Astrocyte (in vitro differentiated cells and primary cell): Measurements from ENCODE around the gene G2E3. TPM values are rescaled to one million over a fixed set of nuclear protein-coding genes. Genes with fewer than 3 reads are reported as not detected.

Experiments
- DNase-seq: peaks from one replicate; pipeline ENCODE4 v3.0.0-alpha.2; 2010; ENCODE audit warnings: low read depth
- FAIRE-seq: peaks from 2 replicates; lab custom pipeline; 2011; peaks lifted over from hg19 to GRCh38; lab: Jason Lieb, UNC
- H2AFZ ChIP-seq: 2 replicates; pipeline ENCODE4 v1.6.0; 2012; ENCODE audit warnings: low read depth, low read length, inconsistent platforms
- H3K27ac ChIP-seq: 2 replicates; pipeline ENCODE4 v1.5.1; 2011; ENCODE audit warnings: low read depth, low read length, inconsistent platforms
- H3K27me3 ChIP-seq: 2 replicates; pipeline ENCODE4 v1.6.0; 2011; ENCODE audit warnings: low read length, inconsistent platforms; ENCODE audit not compliant: insufficient read depth
- H3K36me3 ChIP-seq: 2 replicates; pipeline ENCODE4 v1.5.1; 2011; ENCODE audit warnings: low read length, inconsistent platforms; ENCODE audit not compliant: insufficient read depth
- H3K4me1 ChIP-seq: 2 replicates; pipeline ENCODE4 v1.5.1; 2011; ENCODE audit warnings: low read length, inconsistent platforms; ENCODE audit not compliant: insufficient read depth
- H3K4me2 ChIP-seq: 2 replicates; pipeline ENCODE4 v1.6.0; 2012; ENCODE audit warnings: low read length, inconsistent platforms
- H3K4me3 ChIP-seq: 2 replicates; pipeline ENCODE4 v1.5.1; 2011; ENCODE audit warnings: low read depth, mild to moderate bottlenecking, low read length, inconsistent platforms; ENCODE audit not compliant: insufficient read depth
- H3K79me2 ChIP-seq: 2 replicates; pipeline ENCODE4 v1.6.0; 2012; ENCODE audit warnings: mild to moderate bottlenecking, low read length, inconsistent platforms; ENCODE audit not compliant: insufficient read depth
- H3K9ac ChIP-seq: 2 replicates; pipeline ENCODE4 v1.6.0; 2012; ENCODE audit warnings: mild to moderate bottlenecking, low read length, inconsistent platforms
- H3K9me3 ChIP-seq: 2 replicates; pipeline ENCODE4 v1.5.1; 2012; ENCODE audit warnings: low read depth, mild to moderate bottlenecking, low read length, inconsistent platforms; ENCODE audit not compliant: insufficient read depth
- H4K20me1 ChIP-seq: 2 replicates; pipeline ENCODE4 v1.6.0; 2012; ENCODE audit warnings: low read length, inconsistent platforms; ENCODE audit not compliant: insufficient read depth
- H3K27ac Mint-ChIP-seq: one replicate; pipeline ENCODE4 v1.8.0; 2021; ENCODE audit warnings: mild to moderate bottlenecking, mixed read lengths; ENCODE audit not compliant: unreplicated experiment
- H3K27me3 Mint-ChIP-seq: one replicate; pipeline ENCODE4 v1.8.0; 2021; ENCODE audit warnings: low read depth, mixed read lengths; ENCODE audit not compliant: unreplicated experiment
- H3K36me3 Mint-ChIP-seq: one replicate; pipeline ENCODE4 v1.8.0; 2021; ENCODE audit warnings: low read depth, mixed read lengths; ENCODE audit not compliant: unreplicated experiment
- H3K4me1 Mint-ChIP-seq: one replicate; pipeline ENCODE4 v1.8.0; 2021; ENCODE audit warnings: low read depth, mixed read lengths; ENCODE audit not compliant: unreplicated experiment
- H3K4me3 Mint-ChIP-seq: one replicate; pipeline ENCODE4 v1.8.0; 2021; ENCODE audit warnings: mild to moderate bottlenecking, moderate library complexity, mixed read lengths; ENCODE audit not compliant: unreplicated experiment
- H3K9me3 Mint-ChIP-seq: one replicate; pipeline ENCODE4 v1.8.0; 2021; ENCODE audit warnings: mild to moderate bottlenecking, mixed read lengths; ENCODE audit not compliant: unreplicated experiment
- CTCF ChIP-seq: IDR thresholded peaks from 2 replicates; pipeline ENCODE4 v1.5.1; 2011; ENCODE audit warnings: low read depth, mild to moderate bottlenecking, inconsistent platforms, low read length, moderate library complexity; ENCODE audit not compliant: insufficient read depth
- EZH2 ChIP-seq: IDR thresholded peaks from 2 replicates; pipeline ENCODE4 v1.6.1; 2012; ENCODE audit warnings: mild to moderate bottlenecking, low read length, inconsistent platforms; ENCODE audit not compliant: insufficient read depth
- total RNA-seq: library from RNA; stranded (reverse); gene quantifications from 2 replicates; pipeline ENCODE4 v1.2.1, GENCODE V29; 2021

G2E3 gene
- total RNA-seq, 1 donor from 2014 or later = 22.4 TPM

- FAIRE-seq (no peak), DNase-seq (no peak)
- no peaks in the 10 kb centered on the region for H3K4me1 Mint-ChIP-seq
- H3K27ac Mint-ChIP-seq = no peak overlapping the region
- H3K4me1 ChIP-seq = no peaks in the 10 kb centered on the region
- no peaks in the 10 kb centered on the region for H3K27me3 Mint-ChIP-seq
- H2AFZ ChIP-seq = no peak overlapping the region
- TF ChIP-seq EZH2 (no peak), CTCF (no peak)
- H3K36me3 ChIP-seq = no peaks in the 10 kb centered on the region
- H3K9ac ChIP-seq = no peak overlapping the region
- H4K20me1 ChIP-seq = no peaks in the 10 kb centered on the region
- H3K27me3 ChIP-seq = no peaks in the 10 kb centered on the region
- H3K36me3 Mint-ChIP-seq = no peaks in the 10 kb centered on the region
- H3K4me3 Mint-ChIP-seq = no peak overlapping the region
- H3K79me2 ChIP-seq = no peaks in the 10 kb centered on the region
- no peaks in the 10 kb centered on the region for H3K9me3 Mint-ChIP-seq
- H3K4me3 ChIP-seq = no peak overlapping the region
- no peak overlapping the region for H3K27ac ChIP-seq
- H3K9me3 ChIP-seq = no peaks in the 10 kb centered on the region
- H3K4me2 ChIP-seq = no peak overlapping the region
These were observed 30.8 kb upstream of the G2E3 start for GRCh38 chr14:30528119-30528518.

GRCh38 chr14:30528778-30529642, 29.9 kb upstream of the G2E3 start:
- FAIRE-seq (no peak), DNase-seq (no peak)
- no peak overlapping the region for H2AFZ ChIP-seq
- H3K36me3 ChIP-seq = no peaks in the 10 kb centered on the region
- no peaks in the 10 kb centered on the region for H4K20me1 ChIP-seq
- Mint-ChIP-seq H3K27ac (no peak overlapping the region), H3K9me3 (no peaks in the 10 kb centered on the region), H3K36me3 (no peaks in the 10 kb centered on the region), H3K4me3 (no peak overlapping the region), H3K27me3 (no peaks in the 10 kb centered on the region), H3K4me1 (no peaks in the 10 kb centered on the region)
- no peak overlapping the region for H3K4me3 ChIP-seq
- TF ChIP-seq CTCF (no peak), EZH2 (no peak)
- H3K9me3 ChIP-seq = no peaks in the 10 kb centered on the region
- no peaks in the 10 kb centered on the region for H3K27me3 ChIP-seq
- H3K79me2 ChIP-seq = no peaks in the 10 kb centered on the region
- H3K4me1 ChIP-seq = no peaks in the 10 kb centered on the region
- no peak overlapping the region for H3K9ac ChIP-seq
- no peak overlapping the region for H3K4me2 ChIP-seq
- no peak overlapping the region for H3K27ac ChIP-seq

GRCh38 chr14:30532264-30532663, 26.7 kb upstream of the G2E3 start:
- Mint-ChIP-seq H3K9me3 (no peaks in the 10 kb centered on the region), H3K27ac (no peak overlapping the region), H3K4me3 (no peak overlapping the region), H3K4me1 (no peaks in the 10 kb centered on the region), H3K36me3 (no peaks in the 10 kb centered on the region), H3K27me3 (no peaks in the 10 kb centered on the region)
- H3K36me3 ChIP-seq = no peaks in the 10 kb centered on the region
- no peaks in the 10 kb centered on the region for H3K9me3 ChIP-seq
- TF ChIP-seq EZH2 (no peak), CTCF (no peak)
- H3K4me2 ChIP-seq = no peak overlapping the region
- H4K20me1 ChIP-seq = no peaks in the 10 kb centered on the region
- no peak for DNase-seq
- no peaks in the 10 kb centered on the region for H3K79me2 ChIP-seq
- FAIRE-seq = no peak
- H3K27me3 ChIP-seq = no peaks in the 10 kb centered on the region
- H2AFZ ChIP-seq = no peak overlapping the region
- no peak overlapping the region for H3K27ac ChIP-seq
- H3K4me1 ChIP-seq = no peaks in the 10 kb centered on the region
- no peak overlapping the region for H3K9ac ChIP-seq
- no peak overlapping the region for H3K4me3 ChIP-seq
